HG02852 (cell line): Measurements from ENCODE around the gene CAPN3.
"Not testable (repeated sequence)": the region's sequence is repeated elsewhere in the genome, so short reads cannot be mapped to it uniquely, and the experiment has no call there.

Experiments
- ATAC-seq: cut with Tn5 transposase; IDR thresholded peaks from one replicate; pipeline ENCODE4 v1.9.1; 2021; ENCODE audit warnings: mild to moderate bottlenecking, moderate library complexity; ENCODE audit not compliant: unreplicated experiment

CAPN3 gene

DNA sequence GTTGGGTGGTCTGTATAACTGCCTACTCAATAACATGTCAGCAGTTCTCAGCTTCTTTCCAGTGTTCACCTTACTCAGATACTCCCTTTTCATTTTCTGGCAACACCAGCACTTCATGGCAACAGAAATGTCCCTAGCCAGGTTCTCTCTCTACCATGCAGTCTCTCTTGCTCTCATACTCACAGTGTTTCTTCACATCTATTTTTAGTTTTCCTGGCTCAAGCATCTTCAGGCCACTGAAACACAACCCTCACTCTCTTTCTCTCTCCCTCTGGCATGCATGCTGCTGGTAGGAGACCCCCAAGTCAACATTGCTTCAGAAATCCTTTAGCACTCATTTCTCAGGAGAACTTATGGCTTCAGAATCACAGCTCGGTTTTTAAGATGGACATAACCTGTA is at the start of gene CAPN3:
TSS of gene CAPN3 (plus strand) at position 253 of the 400 bp plus-strand sequence. CDS start 305 bp downstream, outside the sequence.
- ATAC-seq: no peak

DNA sequence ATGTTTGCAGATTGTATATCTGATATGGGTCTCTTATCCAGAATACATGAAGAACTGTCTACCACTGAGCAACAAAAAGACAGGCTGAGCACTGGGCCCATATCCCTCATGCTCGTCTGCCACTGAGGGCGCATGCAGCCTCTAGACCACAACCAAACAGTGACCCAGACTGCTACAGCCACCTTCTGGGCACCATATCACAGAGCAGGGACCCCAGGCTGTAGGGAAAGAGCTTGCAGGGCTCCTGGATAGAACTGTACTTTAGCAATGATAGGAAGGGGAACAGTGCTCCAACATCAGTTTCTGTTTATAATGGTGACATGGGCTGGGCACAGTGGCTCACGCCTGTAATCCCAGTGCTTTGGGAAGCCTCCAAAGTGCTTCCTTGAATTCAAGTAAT is 45.8 kb upstream of the CAPN3 start:
- no peak for ATAC-seq

DNA sequence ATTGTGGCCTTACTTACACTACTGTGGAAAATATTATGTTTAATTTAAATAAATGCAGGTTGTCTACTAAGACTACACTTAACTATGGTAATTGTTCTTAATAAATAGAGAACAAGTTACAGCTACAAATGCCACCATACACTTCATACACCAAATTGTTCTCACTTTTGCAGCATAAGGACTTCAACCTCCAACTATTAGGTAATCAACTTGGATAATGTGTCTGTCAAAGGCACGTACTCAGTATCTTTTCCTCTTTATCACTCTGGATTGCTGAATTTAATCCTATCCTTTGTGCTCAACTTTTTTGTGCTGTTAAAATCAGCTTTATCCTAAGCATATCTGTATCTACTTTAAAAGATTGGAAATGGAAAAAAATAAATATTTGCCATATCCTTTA is 44.5 kb upstream of the CAPN3 start:
- ATAC-seq: no peak

DNA sequence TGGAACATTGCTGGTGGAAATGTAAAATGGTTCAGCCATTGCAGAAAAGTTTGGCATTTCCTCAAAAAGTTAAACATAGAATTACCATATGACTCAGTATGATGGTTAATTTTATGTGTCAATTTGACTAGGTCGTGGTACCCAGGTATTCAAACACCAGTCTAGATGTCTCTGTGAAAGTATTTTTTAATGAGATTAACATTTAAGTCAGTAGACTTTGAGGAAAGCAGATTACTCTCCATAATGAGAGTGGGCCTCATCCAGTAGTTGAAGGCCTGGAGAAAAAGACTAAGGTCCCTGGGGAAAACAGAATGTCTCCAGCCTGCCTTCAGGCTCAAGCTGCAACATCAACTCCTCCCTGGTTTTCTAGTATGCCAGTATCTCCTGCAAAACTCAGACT is 43.8 kb upstream of the CAPN3 start:
- ATAC-seq: no peak

DNA sequence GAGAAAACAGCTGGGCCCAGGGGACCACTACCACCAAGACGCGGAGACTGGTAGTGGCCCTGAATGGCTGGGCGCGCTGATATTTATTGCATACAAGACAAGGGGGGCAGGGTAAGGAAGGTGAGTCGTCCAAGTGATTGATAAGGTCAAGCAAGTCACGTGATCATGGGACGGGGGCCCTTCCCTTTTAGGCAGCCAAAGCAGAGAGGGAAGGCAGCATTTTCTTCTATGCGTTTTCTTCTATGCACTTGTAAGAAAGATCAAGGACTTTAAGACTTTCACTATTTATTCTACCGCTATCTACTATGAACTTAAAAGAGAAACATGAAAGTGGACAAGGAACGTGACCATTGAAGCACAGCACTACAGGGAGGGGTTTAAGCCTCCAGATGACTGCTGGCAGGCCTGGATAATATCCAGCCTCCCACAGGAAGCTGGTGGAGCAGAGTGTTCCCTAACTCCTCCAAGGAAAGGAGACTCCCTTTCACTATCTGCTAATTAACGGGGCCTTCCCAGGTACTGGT is 43.0 kb upstream of the CAPN3 start:
- not testable (repeated sequence) for ATAC-seq

DNA sequence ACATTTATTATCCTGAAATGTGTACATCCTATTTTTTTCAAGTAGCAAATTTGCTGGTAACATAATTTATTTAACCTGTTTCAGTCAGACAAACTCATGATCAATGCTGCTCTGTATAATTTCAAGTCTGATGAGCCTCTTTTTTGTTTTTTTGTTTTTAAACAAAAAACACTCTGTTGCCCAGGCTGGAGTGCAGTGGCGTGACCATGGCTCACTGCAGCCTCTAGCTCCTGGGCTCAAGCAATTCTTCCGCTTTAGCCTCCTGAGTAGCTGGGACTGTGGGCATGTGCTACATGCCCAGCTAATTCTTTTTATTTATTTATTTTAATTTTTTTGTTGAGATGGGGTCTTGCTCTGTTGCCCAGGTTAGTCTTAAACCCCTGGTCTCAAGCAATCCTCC is 40.1 kb upstream of the CAPN3 start:
- no peak for ATAC-seq

DNA sequence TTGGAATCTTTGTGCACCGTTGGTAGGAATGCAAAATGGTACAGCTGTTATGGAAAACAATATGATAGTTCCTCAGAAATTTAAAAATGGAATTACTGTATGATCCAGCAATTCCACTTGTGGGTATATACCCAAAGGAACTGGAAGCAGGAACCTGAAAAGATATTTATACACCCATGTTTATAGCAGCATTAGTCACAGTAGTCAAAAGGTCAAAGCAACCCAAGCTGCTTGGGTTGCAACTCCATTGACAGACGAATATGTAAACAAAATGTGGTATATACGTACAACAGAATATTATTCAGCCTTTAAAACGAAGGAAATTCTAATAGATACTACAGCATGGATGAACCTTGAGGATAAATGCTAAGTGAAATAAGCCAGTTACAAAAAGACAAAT is 35.0 kb upstream of the CAPN3 start:
- ATAC-seq: no peak

DNA sequence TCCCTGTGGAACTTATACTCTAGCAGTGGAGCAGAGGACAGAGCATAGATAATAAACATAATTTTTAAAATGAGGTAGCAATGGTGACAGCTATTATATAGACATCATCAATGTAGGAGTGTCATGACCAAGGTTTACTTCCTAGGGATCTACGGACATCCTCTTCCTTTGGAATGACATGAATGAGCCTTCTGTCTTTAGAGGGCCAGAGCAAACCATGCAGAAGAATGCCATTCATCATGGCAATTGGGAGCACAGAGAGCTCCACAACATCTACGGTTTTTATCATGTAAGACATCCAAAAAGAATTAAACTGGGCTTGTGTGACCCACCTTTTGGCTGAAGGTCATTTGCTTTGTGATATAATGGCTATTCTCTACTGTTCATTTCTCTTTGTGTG is 30.1 kb upstream of the CAPN3 start:
- no peak for ATAC-seq

DNA sequence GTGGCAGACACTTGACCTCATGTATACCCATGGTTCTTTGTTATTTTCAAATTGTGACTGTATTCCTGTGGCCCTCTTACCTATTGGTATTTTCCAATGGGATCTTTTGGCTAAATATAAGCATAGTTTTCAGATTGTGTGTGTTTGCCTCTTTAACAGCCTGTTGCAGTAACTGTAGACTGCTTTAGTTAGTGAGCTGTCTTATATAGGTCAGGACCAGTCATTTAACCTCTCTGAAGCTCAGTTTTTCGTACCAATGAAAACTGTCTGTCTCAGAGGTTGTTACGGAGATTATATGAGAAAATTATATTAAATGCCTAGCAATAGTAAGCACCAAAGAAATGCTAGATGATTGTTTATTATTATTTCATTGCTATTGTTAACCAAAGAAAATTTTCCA is 29.3 kb upstream of the CAPN3 start:
- ATAC-seq: no peak

DNA sequence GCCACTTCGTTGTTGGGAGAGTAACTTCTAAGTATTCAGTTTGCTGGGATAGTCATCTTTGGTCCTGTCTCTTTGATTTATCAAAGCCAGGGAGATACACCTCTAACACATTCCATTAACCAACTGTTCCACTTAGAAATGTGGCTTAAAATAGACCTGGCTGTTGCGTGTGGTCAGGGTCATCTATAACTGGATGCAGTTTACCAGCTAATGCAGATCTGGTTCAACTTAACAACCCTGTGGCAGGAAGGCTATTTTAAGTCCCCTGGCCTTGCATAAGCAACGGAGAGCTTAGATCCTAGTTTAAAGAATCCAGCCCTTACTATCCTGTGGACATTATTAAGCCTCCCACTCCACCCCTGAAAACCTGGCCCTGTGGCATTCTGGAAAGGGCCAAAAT is 28.1 kb upstream of the CAPN3 start:
- ATAC-seq: no peak

DNA sequence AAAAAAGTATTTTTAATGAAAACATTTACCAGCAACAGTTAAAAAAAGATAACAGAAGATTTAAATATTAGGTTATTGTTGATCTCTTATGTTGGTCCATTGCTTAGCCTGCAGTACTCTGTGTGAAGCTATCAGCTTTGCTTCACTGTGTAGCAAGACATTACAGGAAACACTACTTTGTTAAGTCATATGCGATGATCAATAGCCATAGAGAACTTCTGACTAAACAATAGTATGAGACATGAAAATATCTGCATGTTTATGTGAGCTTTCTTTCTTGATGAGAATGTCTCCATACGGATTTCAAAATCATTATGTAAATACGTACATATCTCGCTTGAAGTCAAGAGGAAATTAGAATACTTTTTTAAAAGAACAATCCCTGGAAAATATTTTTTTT is 27.0 kb upstream of the CAPN3 start:
- no peak for ATAC-seq

DNA sequence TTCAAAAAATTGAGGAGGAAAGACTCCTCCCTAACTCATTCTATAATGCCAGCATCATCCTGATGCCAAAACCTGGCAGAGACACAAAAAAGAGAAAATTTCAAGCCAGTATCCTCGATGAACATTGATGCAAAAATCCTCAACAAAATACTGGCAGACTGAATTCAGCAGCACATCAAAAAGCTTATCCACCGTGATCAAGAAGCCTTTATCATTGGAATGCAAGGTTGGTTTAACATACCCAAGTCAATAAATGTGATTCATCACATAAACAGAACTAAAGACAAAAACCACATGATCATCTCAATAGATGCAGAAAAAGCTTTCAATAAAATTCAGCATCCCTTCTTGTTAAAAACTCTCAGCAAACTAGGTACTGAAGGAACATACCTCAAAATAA is 24.2 kb upstream of the CAPN3 start:
- no peak for ATAC-seq

DNA sequence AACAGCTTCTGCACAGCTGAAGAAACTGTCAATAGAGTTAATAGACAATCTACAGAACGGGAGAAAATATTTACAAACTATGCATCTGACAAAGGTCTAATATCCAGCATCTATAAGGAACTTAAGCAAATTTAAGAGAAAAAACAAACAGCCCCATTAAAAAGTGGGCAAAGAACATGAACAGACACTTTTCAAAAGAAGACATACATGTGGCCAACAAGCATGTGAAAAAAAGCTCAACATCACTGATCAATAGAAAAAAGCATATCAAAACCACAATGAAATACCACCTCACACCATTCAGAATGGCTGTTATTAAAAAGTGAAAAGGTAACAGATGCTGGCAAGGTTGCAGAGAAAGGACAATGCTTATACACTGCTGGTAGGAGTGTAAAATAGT is 22.7 kb upstream of the CAPN3 start:
- ATAC-seq: not testable (repeated sequence)

DNA sequence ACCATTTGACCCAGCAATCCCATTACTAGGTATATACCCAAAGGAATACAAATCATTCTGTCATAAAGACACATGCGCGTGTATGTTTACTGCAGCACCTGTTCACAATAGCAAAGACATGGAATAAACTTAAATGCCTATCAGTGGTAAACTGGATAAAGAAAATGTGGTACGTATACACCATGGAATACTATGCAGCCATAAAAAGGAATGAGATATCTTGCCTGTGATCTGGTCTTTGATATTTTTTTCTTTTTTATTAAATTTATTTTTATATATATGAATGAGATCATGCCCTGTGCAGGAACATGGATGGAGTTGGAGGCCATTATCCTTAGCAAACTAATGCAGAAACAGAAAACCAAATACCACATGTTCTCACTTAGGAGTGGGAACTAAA is 22.2 kb upstream of the CAPN3 start:
- ATAC-seq: not testable (repeated sequence)

DNA sequence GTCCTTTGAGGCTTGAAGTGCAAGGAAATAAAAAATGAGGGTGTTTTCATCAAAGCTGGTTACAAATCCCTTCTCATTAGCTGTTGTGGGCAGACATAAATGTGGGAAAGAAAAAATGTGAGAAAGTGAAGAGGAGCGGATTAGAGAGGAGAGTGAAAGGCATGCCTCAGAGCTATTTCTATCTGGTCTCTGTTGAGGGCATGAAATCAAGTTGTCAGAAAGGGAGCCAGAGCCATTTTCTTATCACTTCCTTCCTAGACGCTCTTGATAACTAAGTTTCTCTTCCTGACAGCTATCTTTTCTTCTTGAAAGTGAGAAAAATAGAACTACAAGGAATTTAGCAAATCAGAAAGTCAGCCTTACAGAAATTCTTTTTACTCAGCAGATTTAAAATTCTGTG is 20.8 kb upstream of the CAPN3 start:
- no peak for ATAC-seq

DNA sequence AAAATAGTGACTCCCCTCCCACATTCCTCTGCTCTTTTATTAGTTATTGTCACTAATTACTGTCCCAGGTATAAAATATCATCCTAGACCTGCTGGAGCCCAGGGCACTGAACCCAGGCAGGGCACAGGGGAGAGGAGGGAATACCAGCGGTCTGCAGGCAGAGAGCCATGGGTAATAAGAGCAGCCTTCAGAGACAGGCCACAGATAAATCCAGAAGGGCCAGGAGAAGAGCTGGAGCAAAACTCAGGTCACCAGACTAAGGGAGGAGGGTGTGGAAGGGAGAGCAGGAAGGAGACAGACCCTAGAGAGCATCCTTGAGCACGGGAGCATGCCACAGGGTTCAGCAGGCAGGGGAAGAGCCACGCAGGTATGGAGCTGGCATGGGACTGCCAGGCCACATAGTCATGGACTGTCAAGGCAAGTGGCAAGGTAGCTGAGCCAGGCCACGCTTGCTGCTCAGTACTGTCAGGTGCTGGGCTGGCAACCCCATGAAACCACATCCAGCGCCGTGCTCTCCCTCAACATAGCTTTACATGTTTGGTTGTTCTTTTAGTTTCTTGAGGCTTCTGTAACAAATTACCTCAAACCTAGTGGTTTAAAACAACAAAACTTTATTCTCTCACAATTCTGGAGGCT is 15.6 kb upstream of the CAPN3 start:
- no peak for ATAC-seq

DNA sequence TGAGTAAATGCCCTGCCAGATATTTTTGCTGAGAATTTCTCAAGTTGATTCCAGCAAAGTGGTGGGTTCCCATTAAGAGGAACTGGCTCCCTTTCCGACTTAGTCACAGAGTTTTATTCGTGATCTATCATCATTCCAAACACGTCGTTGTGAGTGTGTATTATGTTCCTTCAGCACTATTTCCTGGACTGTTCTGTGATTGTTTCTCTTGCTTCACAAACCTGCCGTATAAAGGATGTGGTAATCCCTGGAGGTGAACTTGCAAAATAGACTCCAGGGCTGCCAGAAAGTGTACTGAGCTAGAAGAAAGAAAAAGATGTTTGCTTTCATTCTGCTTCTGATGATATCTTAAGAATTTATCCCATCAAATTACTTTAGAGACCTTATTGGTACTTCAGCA is 14.5 kb upstream of the CAPN3 start:
- ATAC-seq: no peak

DNA sequence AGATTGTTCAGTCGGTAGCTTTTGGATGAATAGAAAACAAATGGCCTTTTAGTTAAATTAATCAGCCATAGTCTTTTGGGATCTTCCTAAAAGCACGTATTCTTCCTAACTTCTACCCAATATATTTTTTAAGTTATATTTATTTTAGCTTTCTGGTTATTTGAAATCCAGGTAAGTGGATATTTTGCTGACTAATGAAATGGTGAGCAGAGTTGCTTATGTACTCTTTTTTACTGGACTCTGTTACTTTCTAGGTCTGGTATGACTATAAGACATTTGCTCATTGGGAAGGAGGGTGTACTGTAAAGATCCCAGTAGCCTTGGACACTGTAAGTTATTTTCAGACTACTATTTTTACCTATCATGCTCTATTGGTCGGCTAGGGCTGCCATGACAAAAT is 13.8 kb upstream of the CAPN3 start:
- ATAC-seq: no peak

DNA sequence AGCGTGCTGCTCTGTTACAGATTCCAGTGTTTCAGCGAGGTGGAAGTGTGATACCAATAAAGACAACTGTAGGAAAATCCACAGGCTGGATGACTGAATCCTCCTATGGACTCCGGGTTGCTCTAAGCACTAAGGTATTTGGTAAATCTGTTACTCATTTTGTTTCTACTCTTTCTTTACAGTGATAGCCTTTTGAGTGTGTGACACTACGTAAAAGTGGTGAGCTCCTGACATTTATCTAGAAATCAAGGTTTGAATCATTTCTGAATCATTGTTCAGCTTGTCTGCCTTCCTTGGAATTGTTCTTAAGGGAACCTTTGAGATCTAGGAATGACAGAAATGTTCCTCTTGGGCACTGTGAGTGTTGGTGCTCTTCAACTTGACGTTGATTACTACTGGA is 11.2 kb upstream of the CAPN3 start:
- no peak for ATAC-seq

DNA sequence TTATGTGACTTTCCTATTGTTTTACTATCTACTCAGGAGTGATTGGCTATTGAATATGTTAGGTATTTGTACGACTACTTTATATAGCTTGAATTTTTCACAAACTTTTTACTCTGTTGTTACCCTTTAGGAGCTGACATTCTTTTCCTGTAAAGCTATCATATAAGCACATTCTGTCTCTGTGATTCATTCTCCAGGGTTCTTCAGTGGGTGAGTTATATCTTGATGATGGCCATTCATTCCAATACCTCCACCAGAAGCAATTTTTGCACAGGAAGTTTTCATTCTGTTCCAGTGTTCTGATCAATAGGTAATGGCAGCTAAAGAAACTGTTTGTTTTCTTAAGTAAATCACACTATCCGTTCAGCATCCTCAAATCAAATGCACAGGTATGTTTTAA is 10.1 kb upstream of the CAPN3 start:
- ATAC-seq: no peak

DNA sequence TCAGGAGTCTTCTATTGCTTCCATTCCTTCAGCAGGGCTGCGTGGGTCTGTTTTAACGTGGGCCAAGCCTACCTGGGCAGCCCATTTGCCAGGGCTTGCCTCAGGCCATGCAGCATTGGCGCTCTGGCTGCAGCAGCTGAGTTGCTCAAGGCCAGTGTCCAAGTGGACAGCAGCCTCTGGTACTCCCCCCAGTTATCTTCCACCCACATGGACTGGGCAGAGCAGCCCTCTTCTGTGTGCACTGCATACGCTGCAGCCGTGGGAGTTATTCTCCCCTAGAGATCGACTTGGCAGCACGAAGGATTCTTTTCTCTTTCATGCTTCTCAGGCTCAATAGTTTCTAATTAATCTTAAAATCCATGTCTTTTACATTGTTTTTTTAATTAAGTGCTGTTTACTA is 6.9 kb upstream of the CAPN3 start:
- ATAC-seq: no peak

DNA sequence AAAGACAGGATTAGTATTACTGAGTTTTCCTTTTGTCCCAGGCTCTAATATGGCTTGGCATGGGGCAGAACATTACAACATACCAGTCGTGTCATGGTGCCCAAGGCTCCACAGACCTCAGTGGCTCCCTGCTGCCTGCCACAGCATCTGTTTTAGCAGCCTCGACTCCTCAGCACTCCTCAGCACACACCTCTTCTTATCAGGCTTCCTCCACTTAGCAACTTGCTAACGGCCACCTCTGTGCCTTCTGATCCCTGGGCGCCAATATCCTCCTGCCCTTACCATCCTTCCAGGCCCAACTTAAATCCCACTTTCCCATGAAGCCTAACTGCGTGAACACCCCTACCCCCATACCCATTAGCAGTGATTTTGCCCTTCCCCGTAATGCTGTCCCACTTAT is 6.2 kb upstream of the CAPN3 start:
- ATAC-seq: no peak

DNA sequence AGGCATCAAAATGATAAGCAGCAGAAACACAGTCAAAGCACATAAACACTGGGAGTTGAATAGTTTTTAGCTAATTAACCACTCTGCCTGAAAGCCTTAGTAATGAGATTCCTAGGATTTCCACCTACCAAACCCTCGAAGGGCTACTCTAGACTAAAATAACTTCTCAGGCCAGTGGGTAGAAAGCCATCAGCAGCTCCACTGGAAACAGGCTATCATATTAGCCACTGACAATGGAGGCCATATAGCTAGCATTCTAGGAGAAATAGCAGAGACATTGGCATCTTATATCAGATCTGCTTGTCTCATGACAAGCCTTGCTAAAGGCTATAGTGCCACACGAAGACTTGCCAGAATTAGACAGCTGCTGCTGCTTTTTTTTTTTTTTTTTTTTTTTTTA is 4.5 kb upstream of the CAPN3 start:
- no peak for ATAC-seq
